Liver (tissue), 3 donors: ENCODE results near the gene UHRF2.

Experiments
- CTCF ChIP-seq: fragments of 150-350 bp; IDR thresholded peaks from 2 replicates; pipeline ENCODE4 v1.5.1; 2017; ENCODE audit warnings: improper control_type of control experiment, low read depth, low read length; ENCODE audit not compliant: missing input control
- GABPA ChIP-seq, 2 donors: IDR thresholded peaks in 1 of 2; conservative IDR thresholded peaks in 1 of 2; 2 replicates each; pipeline ENCODE4 v1.6.1; 2016; ENCODE audit warnings: antibody characterized with exemption in 2 of 2, mild to moderate bottlenecking in 1 of 2, moderate library complexity in 1 of 2
- RXRA ChIP-seq, 2 donors: IDR thresholded peaks; 2 replicates each; pipeline ENCODE4 v1.6.1; 2017 to 2018; ENCODE audit warnings: antibody characterized with exemption in 2 of 2, mild to moderate bottlenecking in 1 of 2
- SP1 ChIP-seq: IDR thresholded peaks from 2 replicates; pipeline ENCODE4 v1.6.1; 2018; ENCODE audit warnings: antibody characterized with exemption, mild to moderate bottlenecking
- TF ChIP-seq, protein P1 (sequence below): IDR thresholded peaks from 2 replicates; pipeline ENCODE4 v1.6.1; 2016; ENCODE audit warnings: antibody characterized with exemption
- donor health status: healthy.
- donor health status: healthy.

GRCh38 chr9:6551136-6551535 lies 138.1 kb downstream of the UHRF2 start:
- TF ChIP-seq SP1 (no peak), CTCF (no peak), RXRA (IDR thresholded peaks at IDR 0.05) (no peak), GABPA (IDR thresholded peaks at IDR 0.05 in 1 of 2, conservative IDR thresholded peaks at IDR 0.05 in 1 of 2) (no peak)
- TF ChIP-seq, protein P1, sequence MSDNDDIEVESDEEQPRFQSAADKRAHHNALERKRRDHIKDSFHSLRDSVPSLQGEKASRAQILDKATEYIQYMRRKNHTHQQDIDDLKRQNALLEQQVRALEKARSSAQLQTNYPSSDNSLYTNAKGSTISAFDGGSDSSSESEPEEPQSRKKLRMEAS: no peak
